Muscle layer of duodenum (tissue), 2 donors: ENCODE data around the gene SPON1.
A peak's percentile ranks its signal among the peaks of the same experiment; 100 is the strongest.
"Not testable (repeated sequence)": the region's sequence is repeated elsewhere in the genome, so short reads cannot be mapped to it uniquely, and the experiment has no call there.

Experiments
- H3K27ac ChIP-seq: one replicate; pipeline ENCODE4 v1.7.0; 2013; ENCODE audit warnings: mild to moderate bottlenecking, low read length
- H3K27me3 ChIP-seq: one replicate; pipeline ENCODE4 v1.7.0; 2013; ENCODE audit warnings: low read depth, mild to moderate bottlenecking, control low read depth, low read length
- H3K36me3 ChIP-seq, 2 donors: one replicate each; pipeline ENCODE4 v1.7.0; 2013; ENCODE audit warnings: low read length in 2 of 2, control low read depth in 1 of 2, mild to moderate bottlenecking in 1 of 2; ENCODE audit not compliant: insufficient read depth in 2 of 2, control insufficient read depth in 1 of 2
- H3K4me1 ChIP-seq, 2 donors: one replicate each; pipeline ENCODE4 v1.7.0; 2013; ENCODE audit warnings: low read length in 2 of 2, mild to moderate bottlenecking in 2 of 2, control low read depth in 1 of 2, moderate library complexity in 1 of 2; ENCODE audit not compliant: insufficient read depth in 2 of 2, control insufficient read depth in 1 of 2
- H3K4me3 ChIP-seq, 2 donors: one replicate each; pipeline ENCODE4 v1.7.0; 2013; ENCODE audit warnings: low read length in 2 of 2, low read depth in 1 of 2, mild to moderate bottlenecking in 1 of 2
- H3K9me3 ChIP-seq, 2 donors: one replicate each; pipeline ENCODE4 v1.7.0; 2013; ENCODE audit warnings: low read length in 2 of 2, control low read depth in 1 of 2, mild to moderate bottlenecking in 1 of 2; ENCODE audit not compliant: control insufficient read depth in 1 of 2
- donor health status: healthy.

SPON1 gene

DNA sequence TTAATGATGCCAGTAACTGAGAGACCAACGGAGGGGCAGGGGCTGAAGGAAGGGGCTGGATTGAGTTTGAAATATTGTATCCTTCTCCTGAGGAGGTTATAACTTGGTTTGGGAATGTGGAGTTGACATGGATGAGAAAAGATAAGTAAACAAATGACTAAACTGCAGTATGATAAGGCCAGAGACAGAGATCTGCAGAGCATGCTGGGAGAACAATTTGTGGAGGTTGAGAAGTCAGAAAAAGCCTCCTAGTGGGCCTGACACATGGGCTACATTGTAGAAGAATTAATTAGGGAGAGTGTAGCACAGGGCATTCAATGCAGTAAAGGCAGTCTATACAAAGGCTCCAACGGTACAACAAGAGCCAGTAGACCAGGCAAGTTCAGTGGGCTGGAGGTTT is 55.9 kb downstream of the SPON1 start:
- H3K27ac ChIP-seq = no peak overlapping the region
- no peak overlapping the region for H3K4me3 ChIP-seq
- peaks cover 7 to 16% of the 10 kb centered on the region in 2 donors for H3K4me1 ChIP-seq
- no peaks in the 10 kb centered on the region for H3K27me3 ChIP-seq
- no peaks in the 10 kb centered on the region for H3K36me3 ChIP-seq
- H3K9me3 ChIP-seq = no peaks in the 10 kb centered on the region

DNA sequence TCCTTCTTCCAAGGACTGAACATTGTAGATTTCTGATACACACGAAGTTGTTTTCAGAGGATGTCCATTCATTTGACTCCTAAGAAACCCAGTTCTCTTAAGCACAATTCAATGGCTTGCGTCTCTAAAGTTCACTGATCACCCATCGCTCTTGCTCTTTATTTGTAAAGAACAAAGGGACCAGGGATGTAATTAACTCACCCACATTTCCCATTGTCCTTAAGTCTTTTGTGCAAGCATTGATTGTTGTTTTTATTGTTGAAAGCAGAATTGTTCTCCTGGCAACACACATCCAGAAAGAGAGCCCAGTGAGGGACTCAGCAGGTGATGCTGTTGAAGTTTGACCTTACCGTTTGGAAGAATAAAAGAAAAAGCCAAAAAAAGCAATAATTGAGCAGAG is 59.2 kb downstream of the SPON1 start:
- no peak overlapping the region for H3K4me3 ChIP-seq
- no peaks in the 10 kb centered on the region for H3K36me3 ChIP-seq
- H3K27ac ChIP-seq = no peak overlapping the region

DNA sequence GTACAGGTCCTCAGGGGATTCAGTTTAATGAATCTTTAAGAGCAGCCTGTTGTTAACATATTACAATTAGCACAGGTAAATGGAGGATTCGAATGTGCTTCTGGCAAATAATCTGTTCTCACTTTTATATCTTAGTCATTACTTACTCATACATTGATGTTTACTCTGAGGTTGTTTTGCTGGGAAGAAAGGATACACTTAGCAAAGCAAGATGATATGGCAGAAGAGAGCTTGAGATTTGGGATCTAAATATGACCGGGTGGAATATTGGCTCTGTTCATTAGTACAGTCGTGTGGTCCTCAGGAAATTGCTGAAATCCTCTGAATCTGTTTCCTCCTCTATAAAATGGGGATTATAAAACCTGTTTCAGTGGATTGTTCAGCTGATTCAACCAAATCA is 59.7 kb downstream of the SPON1 start:
- no peak overlapping the region for H3K27ac ChIP-seq
- H3K27me3 ChIP-seq = no peaks in the 10 kb centered on the region
- no peaks in the 10 kb centered on the region for H3K9me3 ChIP-seq

More for the DNA sequence above, 59.2 kb downstream of the SPON1 start:
- H3K4me1 ChIP-seq = peaks cover 0 to 20% of the 10 kb centered on the region in 2 donors
- H3K27me3 ChIP-seq = no peaks in the 10 kb centered on the region
- no peaks in the 10 kb centered on the region for H3K9me3 ChIP-seq

DNA sequence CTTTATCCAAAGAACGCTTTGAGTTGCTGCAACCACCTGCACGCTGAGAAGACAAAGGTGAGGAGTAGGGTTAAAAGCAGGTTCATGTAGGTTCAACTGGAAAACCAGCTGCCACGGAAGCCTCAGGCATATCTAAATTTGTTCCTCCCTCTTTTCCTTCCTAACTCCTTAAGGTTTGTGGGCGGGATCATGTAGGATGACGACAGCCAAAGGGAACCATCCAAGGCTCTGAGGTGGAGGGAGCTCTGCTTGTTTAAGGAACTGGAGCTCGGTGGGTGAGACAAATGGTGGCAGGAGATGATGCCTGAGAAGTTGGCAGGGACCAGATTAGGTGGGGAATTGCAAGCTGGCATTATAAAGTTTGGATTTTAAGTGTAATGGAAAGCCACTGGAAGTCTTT is 60.3 kb downstream of the SPON1 start:
- H3K36me3 ChIP-seq = no peaks in the 10 kb centered on the region
- no peaks in the 10 kb centered on the region for H3K9me3 ChIP-seq
- no peaks in the 10 kb centered on the region for H3K27me3 ChIP-seq
- H3K27ac ChIP-seq = no peak overlapping the region
- H3K4me3 ChIP-seq = no peak overlapping the region
- peaks cover 0 to 28% of the 10 kb centered on the region in 2 donors for H3K4me1 ChIP-seq

More for the DNA sequence above, 59.7 kb downstream of the SPON1 start:
- Histone ChIP-seq H3K4me1 (peaks cover 0 to 24% of the 10 kb centered on the region in 2 donors), H3K36me3 (no peaks in the 10 kb centered on the region), H3K4me3 (no peak overlapping the region)

DNA sequence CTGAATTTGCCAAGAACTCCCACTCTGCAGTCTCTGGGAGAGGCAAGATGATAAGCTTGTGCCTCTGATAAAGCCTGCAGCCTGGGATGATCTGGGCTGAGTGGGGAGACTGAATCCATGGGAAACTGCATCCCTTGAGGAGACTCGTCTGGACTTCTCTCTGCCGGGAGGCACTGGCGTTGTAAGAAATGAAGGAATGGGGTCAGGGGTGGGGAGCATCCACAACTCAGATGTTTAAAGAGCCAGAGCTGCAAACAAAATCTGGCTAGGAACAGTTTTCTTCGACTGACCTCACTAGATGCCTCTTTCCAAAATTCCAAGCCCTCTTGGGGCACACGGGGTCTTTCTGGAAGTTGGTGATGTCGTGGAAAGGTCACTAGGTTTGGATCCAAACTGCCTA is 64.4 kb downstream of the SPON1 start:
- peak overlapping the region in 1 of 2 donors; percentile 6 for H3K4me3 ChIP-seq
- peak overlapping the region; percentile 3 for H3K27ac ChIP-seq
- no peaks in the 10 kb centered on the region for H3K27me3 ChIP-seq
- peaks cover 16 to 55% of the 10 kb centered on the region in 2 donors for H3K4me1 ChIP-seq
- no peaks in the 10 kb centered on the region for H3K36me3 ChIP-seq
- no peaks in the 10 kb centered on the region for H3K9me3 ChIP-seq

DNA sequence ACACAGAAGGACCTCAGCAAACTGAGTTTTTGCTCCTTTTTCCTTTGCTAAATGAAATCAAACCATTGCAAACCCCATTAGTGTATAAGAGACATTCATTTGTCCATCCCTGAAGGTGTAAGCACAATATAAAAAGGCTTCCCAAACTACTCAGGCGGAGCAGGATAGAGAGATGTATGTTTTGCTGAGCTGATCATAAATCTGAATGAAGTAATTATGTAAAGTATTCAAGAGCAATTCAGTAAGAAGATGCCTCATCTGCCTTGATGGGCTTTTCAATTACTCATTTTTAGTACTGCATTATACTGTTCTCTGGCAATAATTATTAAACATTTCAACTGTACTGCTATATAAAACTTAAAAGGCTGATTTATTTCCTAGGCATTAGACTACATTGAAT is 65.0 kb downstream of the SPON1 start:
- Histone ChIP-seq H3K4me3 (no peak overlapping the region), H3K27ac (no peak overlapping the region), H3K4me1 (peaks cover 16 to 51% of the 10 kb centered on the region in 2 donors), H3K36me3 (no peaks in the 10 kb centered on the region), H3K9me3 (no peaks in the 10 kb centered on the region), H3K27me3 (no peaks in the 10 kb centered on the region)

DNA sequence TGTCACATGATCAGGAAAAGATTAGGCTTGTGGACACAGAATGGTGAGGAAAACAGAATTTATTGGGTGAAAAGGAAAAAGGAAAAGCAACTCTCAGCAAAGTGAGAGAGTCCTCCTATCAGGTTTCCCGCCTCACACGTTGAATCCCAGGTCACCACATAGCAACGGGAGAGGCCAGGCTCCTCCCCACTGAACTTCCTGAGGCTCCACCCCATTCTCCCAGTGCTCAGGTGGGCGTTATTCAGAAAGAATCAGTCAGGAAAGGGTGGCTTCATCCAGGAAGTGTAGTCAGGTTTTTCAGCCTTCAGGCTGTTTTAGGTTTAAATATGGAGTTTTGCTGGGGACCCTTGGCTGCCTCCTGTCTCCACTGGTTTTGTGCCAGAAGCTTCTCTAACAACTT is 66.9 kb downstream of the SPON1 start:
- Histone ChIP-seq H3K27ac (peak overlapping the region; percentile 52), H3K4me3 (no peak overlapping the region), H3K9me3 (no peaks in the 10 kb centered on the region), H3K4me1 (peaks cover 16 to 46% of the 10 kb centered on the region in 2 donors), H3K27me3 (no peaks in the 10 kb centered on the region), H3K36me3 (no peaks in the 10 kb centered on the region)

DNA sequence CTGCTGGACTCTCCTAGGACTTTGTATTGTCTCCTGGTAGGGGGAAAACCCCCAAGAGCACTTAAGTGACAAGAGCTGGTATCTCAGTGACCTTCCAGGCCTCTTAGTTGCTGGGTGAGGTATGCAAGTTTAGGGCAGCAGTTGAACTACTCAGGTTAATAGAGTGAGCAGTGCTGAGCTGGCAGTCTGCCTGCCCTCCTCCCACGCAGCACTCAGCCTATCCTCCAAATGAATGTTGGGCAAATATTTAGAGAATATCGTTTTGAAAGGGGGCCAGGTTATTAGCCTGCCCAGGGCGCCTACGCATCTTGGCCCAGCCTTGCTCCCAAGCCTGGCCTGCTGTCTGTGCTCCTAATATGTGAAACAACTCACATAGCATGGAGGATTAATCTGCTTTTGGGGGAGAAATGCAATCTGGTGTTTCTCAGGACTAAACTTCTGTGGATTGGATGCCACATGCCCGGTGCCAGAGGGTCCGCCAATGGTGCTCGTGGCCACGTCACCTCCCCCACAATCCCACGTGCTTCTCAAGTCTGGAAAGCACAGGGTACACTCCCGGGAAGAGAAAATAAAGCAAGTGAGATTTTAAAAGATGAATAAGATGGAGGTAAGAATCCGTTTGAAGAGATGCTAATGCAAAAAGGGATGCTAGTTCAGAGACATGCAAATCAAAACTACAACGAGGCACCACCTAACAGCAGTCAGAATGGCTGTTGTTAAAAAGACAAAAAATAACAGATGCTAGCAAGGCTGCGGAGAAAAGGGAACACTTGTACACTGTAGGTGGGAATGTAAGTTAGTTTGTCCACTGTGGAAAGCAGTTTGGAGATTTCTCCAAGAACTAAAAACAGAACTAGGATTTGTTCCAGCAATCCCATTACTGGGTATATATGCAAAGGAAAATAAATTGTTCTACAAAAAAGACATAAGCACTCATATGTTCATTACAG is 67.7 kb downstream of the SPON1 start:
- H3K4me1 ChIP-seq = peaks cover 16 to 46% of the 10 kb centered on the region in 2 donors
- no peaks in the 10 kb centered on the region for H3K27me3 ChIP-seq
- H3K27ac ChIP-seq = peak overlapping the region; percentile 52
- H3K4me3 ChIP-seq = no peak overlapping the region
- H3K36me3 ChIP-seq = no peaks in the 10 kb centered on the region
- no peaks in the 10 kb centered on the region for H3K9me3 ChIP-seq

DNA sequence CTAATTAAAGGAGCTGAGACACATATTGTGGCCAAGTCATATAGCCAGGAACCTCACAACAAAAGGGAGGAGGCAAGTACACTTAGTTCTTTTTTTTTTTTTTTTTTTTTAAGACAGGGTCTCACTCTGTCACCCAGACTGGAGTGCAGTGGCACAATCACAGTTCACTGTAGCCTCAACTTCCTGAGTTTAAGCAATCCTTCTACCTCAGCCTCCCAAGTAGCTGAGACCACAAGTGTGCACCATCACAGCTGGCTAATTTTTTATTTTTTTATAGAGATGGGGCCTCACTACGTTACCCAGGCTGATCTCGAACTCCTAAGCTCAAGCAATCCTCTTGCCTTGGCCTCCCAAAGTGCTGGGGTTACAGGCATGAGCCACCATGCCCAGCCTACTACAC is 73.0 kb downstream of the SPON1 start:
- not testable (repeated sequence) for H3K27ac ChIP-seq, H3K27me3 ChIP-seq, H3K36me3 ChIP-seq, H3K4me1 ChIP-seq, H3K9me3 ChIP-seq, H3K4me3 ChIP-seq

DNA sequence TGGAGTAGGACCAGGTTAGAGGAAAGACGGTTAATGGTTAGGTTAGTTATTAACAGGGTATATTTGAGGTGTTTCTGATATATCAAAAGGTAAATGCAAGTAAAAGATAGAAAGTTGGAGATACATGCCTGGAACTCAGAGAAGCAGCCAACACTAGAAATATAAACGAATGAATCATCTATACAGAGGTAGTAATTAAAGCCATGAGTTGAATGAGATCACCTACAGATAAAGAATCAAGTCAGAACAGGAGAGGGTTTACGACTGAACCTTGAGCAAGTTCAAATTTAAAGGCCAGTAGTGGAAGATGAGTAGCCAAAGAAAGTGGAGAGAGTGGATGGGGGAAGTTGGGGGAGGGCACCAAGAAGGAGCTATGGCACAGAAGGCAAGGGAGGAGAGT is 73.9 kb downstream of the SPON1 start:
- Histone ChIP-seq H3K9me3 (no peaks in the 10 kb centered on the region), H3K27me3 (no peaks in the 10 kb centered on the region), H3K4me1 (no peaks in the 10 kb centered on the region), H3K27ac (no peak overlapping the region), H3K4me3 (no peak overlapping the region), H3K36me3 (no peaks in the 10 kb centered on the region)

DNA sequence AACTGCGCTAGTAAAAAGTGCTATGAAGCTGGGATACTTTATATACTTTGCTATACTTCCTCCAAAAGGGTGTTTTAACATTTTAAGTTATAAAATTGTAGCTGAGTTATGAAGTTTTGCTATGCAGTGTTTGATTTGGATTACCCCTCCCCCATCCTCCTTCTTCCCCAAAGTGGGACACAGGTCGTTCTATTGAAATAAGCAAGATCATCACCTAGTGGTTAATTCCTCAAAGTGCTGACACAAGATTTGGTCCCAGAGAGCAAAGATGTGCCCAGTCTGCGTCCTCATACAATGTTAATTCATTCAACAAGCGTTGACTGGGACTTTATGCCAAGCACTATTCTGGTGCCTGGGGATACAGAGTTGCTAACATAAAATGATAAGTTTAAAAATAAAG is 78.5 kb downstream of the SPON1 start:
- Histone ChIP-seq H3K27ac (no peak overlapping the region), H3K36me3 (no peaks in the 10 kb centered on the region), H3K4me3 (no peak overlapping the region), H3K27me3 (no peaks in the 10 kb centered on the region), H3K9me3 (no peaks in the 10 kb centered on the region), H3K4me1 (peaks cover 0 to 10% of the 10 kb centered on the region in 2 donors)

DNA sequence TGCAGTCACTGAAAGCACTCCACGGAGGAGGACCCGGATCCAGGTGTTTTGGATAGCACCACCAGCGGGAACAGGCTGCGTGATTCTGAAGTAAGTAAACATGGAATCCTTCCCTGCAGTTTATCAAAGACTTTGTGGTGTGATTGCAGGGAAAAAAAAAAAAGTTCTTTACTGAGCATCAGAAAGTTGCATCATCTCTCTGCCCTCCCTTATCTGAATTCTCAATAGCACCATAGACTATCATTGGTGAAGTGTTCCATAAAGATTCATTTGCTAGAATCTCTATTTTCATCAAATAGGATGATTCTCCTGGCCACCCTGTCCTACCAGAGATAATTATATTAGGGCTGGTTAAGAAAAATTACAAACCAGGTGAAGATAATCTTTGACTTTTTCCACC is 79.0 kb downstream of the SPON1 start:
- no peaks in the 10 kb centered on the region for H3K36me3 ChIP-seq
- no peaks in the 10 kb centered on the region for H3K27me3 ChIP-seq
- no peak overlapping the region for H3K4me3 ChIP-seq
- H3K27ac ChIP-seq = no peak overlapping the region
- H3K9me3 ChIP-seq = no peaks in the 10 kb centered on the region
- peaks cover 0 to 10% of the 10 kb centered on the region in 2 donors for H3K4me1 ChIP-seq
